GM18867 (cell line): ENCODE results near the gene NOL12.
A peak's percentile ranks its signal among the peaks of the same experiment; 100 is the strongest.
"Not testable (repeated sequence)": the region's sequence is repeated elsewhere in the genome, so short reads cannot be mapped to it uniquely, and the experiment has no call there.

Experiments
- ATAC-seq: cut with Tn5 transposase; IDR thresholded peaks from one replicate; pipeline ENCODE4 v1.9.1; 2021; ENCODE audit warnings: mild to moderate bottlenecking, moderate library complexity; ENCODE audit not compliant: unreplicated experiment

NOL12 gene, protein sequence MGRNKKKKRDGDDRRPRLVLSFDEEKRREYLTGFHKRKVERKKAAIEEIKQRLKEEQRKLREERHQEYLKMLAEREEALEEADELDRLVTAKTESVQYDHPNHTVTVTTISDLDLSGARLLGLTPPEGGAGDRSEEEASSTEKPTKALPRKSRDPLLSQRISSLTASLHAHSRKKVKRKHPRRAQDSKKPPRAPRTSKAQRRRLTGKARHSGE

DNA sequence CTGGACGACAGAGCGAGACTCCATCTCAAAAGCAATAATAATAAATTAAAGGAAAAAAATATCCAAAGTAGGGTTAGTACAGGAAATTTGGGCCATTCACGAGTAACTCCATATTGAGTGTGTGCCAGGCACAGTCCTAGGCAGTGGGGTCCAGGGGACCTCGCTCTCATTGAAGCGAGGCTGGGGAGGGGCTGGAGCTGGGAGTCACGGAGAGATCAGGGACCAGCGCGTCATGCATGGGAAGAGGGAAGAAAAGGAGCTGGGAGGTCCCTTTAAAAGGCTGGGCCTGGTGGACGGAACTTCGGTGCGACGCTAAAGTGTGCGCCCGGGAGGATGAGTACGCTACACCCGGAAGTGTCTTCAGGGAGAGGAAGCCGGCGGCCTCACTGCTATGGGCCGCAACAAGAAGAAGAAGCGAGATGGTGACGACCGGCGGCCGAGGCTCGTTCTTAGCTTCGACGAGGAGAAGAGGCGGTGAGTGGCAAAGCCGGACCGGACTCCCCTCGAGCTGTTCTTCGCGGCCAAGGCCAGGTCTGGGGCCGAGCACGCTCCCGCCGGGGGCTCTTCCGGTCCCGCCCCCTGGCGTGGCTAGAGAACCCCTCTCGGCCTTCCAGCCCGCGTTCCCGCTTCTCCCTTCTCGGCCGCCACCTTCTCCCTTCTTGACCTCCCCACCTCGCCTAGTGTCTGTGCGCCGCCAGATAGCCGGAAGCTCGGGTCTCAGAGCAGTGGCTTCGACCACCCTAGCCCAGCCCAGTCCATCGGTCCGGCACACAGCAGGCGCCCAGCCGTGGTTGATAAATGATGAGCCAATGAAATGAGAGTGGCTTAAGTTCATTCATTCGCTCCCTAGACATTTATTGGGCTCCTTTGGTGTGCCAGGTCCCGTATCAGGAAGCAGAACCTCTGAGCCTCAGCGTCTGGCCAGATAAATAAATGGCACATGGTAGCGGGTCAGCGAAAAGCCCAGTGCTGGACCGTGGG lies at the start of gene NOL12:
NOL12 (plus strand) TSS at position 342 of the 981 bp plus-strand sequence; CDS start at position 392, 50 bp downstream.
- ATAC-seq: peak; percentile 71

DNA sequence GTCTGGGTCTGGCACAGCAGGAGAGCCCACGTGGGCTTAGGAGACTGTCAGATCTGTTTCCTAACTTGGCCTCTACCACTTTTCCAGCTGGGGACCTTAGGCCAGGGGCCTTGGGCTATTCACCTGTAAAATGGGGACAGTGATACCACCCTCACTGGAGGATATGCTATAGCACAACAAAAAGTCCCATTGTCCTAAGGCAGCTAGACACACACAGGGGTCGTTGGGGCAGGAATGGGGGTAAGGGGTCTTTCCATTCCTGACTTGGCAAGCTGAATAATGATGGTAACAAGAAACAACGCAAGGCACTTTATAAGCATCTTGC lies 49.2 kb upstream of the NOL12 start:
- ATAC-seq: no peak

DNA sequence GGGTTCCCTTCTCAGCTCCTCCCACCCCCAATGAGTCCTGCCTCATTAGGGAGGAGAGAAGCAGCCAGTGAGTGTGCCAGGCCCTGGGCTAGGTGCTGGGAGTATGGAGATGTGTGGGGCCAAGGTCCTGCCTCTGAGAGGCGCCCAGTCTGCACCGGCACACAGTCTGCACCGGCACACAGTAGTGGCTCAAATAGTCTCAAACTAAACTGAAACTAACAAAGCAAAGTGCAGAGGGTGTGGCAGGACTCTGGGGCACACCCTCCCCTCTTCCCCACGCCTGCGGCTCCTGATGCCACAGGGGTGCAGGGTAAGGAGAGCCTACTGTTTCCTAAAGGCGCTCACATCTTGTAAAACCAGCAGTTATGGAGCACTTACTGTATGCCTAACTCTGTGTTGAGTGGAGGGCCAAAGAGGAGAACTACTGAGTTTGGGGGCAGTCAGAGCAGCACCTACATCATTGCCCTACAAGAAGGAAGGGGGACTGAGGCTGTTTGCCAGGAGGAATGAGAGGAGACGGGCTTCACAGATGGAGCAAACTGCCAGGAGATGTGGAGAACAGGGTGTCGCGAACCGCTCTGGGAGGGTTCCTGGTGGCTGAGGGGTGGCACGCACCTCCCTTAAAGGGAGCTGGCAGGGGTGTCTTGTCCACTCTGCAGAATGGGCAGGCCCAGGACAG lies 47.6 kb upstream of the NOL12 start:
- ATAC-seq: no peak

DNA sequence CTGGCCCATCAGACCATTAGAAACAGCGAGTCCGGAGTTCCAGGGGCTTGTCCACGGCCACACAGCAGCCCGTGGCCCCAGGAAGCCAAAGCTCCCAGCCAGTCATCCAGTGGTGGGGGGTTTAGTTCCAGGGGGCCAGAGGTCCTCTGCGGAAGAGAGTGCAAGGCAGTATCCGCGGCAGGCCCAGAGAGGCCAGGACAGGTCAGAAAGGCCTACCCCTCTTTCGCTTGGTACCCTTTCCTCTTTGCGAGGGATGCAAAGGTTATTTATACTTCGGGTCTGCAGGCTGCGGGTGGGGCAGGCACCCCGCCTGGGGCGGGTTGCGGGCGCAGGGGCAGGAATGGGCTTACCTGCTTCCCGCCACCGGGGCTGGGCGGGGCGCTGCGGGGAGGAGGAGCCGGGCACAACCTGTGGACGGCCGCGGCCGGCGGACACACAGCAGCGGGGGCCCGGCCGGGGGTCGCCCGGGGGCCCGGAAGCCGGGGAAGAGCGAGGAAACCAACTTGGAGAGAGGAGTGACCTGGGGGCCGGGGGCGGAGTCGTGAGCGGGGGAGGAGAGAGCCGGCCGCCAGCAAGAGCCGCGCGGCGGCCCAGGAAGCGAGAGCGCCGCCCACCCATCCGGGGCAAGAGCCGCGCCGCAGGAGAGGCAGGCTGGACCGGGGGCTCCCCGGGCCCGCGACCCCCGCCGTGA lies 46.9 kb upstream of the NOL12 start, which contains the start of gene SH3BP1:
SH3BP1 (plus strand) TSS at position 600 of the 691 bp plus-strand sequence. CDS start 119 bp downstream, outside the sequence.
- no peak for ATAC-seq

DNA sequence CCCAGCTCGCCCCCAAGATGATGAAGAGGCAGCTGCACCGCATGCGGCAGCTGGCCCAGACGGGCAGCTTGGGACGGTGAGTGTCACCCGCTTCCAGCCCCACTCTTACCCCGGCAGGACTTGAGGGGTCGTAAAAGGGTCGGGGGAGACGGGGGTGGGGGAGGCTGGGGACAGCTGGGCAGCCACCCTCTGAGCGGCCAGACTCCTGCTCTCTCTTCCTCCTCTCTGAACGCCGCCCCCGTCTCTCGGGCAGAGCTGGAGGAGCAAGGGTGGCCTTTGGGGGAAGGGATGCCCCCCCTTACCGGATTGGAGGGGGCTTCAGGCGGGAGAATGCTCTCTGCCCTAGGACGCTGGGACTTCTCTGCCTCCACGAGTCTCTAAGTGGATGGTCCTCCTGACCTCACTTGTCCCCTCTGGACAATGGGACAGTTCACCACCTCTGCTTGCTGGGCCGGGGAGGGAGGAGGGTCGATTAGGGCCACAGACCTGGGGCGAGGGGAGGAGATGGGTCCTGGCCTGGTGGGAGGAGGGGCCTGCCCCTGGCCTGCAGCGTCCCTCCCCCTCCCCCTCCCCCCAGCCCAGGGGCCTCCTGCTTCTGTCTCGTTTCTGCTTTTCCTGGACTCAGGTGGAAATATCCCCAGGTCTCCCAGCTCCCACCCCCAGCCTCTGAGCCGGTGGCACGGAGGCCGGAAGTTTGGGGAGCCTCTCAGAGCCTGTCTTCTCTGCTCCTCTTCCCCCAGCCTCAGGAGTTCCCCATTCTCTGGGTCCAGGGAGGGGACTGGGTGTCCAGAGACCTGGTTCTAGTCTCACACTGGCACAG lies 46.2 kb upstream of the NOL12 start:
- no peak for ATAC-seq

DNA sequence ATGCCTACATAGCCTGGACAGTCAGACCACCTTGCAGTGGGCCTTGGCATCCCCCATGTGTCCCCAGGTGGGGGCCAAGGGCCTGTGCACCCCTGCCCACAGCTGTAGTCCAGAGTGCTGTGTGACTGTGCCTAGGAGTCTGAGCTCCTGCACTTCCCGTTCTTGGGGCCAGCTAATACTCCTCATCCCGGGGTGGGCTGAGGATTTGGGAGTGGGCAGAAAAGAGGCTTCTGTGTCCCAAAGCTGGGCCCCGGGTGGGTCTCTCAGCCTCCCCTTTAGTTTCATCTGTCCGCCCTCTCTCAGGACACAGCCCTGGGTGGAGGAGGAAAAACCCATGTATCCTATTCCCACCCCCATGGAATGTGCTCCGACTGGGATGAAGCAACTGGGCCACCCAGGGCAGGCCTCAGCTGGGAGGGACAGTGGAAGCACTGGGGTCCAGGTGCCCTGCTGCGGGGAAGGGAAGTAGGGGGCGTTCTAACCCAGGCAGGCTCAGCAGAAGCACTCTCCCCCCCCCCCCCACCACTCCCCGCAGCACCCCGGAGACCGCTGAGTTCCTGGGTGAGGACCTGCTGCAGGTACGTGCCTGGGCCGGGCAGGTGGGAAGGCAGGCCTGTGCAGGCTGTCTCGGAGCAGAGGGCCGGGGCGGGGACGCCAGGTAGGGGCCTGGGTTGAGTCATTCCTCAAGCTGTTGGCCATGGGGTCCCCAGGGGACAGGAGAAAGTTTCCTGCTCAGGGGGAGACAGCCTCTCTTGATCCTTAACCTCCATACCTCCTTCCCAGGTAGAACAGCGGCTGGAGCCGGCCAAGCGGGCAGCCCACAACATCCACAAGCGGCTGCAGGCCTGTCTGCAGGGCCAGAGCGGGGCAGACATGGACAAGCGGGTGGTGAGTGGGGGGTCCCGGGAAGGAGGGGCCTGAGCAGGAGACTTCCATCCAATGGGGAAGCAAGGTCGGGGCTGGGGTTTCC lies 45.3 kb upstream of the NOL12 start:
- ATAC-seq: no peak

DNA sequence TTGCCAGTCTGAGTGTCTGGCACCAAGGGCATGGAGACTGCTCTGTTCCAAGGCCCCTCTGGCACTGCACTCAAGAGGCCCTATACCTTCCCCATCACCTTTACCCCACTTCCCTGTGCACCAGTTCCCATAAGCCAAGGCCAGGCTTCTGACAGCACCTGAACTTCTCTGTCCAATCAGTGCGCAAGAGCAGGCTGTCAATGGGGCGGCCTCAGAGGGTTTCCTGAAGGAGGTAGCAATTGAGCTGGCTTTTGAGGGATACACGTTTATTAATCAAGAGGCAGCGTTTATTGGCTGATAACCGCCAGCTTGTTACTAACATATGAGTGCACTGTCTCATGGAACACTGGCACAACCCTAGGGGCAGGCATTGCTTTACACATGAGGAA lies 44.6 kb upstream of the NOL12 start:
- ATAC-seq: no peak

DNA sequence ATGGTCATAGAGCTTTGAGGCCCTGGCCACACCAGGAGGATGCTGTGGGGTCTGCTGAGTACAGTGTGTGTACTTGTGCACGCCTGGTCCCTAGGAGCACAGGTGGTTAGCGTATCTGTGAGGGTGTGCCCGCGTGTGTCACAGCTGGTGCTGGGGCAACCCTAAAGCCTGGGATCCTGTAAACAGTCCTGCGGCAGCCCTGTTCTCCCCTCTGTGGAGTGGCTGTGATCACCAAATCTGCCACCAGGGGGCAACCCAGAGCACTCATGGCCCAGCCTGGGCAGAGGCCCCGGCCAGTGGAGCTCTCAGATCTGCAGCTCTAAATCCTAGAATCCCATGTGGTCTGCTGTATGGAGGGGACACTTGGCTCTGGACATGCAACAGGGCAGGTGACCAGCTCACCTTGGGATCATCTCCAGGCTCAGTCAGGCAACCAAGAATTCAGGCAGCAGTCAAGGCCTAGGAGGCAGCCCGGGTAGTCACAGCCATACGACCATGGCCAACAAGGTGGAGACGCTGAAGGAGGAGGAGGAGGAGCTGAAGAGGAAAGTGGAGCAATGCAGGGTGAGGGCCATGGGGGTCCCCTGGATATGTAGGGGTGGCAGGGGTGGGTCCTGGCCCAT lies 42.8 kb upstream of the NOL12 start:
- ATAC-seq: no peak

DNA sequence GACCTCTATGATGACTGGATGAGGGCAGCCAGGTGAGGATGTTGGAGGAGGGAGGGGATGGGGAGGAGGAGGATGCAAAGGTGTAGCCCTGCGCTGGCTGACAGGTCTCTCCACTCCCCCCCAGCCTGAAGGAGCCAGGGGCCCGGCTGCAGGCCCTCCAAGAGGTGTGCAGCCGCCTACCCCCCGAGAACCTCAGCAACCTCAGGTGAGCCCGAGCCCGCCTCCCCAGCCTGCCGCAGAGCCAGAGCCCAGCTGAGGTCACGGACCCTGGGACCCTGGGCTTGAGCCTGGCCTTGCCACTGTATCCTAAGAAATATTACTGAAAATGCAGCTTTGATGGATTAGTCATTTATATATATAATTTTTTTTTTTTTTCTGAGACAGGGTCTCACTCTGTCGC lies 38.8 kb upstream of the NOL12 start:
- ATAC-seq: no peak

DNA sequence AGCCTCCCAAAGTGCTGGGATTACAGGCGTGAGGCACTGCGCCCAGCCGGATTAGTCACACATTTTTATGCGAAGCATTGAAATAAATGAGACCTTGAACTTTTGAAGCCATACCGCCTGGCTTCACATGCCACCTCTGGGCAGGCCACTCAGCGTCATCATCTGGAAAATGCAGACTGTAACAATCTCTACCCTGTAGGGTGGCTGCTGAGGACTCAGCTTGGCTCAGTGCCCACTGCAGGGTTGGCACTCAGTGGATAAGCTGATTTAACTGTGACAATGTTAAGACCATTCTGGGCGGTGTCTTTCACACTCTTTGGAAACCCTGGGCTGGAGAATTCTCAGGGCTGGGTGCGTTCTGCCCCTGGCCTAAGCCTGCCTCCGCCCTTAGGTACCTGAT lies 38.2 kb upstream of the NOL12 start:
- no peak for ATAC-seq

DNA sequence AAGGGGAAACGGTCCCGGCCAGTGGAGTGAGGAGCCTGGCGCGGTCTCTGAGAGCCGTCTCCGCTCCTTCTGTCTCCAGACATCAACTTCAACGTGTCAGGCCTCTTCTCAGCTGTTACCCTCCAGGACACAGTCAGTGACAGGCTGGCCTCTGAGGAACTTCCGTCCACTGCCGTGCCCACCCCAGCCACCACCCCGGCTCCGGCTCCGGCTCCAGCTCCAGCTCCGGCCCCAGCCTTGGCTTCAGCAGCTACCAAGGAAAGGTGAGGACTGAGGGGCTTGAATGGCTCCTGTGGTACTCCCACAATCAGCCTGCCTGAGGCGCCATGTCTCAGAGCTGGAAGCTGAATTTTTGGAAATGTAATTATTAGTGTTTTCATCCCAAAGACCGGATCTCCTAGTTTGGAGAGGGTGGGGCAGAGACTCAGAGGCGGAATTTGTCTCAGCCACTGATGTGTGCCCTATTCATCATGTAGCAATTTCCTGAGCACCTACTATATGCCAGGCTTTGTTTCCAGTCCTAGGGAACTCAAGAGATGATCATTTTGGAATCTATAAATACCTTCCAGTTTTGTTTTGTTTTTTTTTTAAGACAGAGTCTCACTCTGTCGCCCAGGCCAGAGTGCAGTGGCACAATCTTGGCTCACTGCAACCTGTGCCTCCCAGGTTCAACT lies 35.5 kb upstream of the NOL12 start:
- ATAC-seq: no peak

DNA sequence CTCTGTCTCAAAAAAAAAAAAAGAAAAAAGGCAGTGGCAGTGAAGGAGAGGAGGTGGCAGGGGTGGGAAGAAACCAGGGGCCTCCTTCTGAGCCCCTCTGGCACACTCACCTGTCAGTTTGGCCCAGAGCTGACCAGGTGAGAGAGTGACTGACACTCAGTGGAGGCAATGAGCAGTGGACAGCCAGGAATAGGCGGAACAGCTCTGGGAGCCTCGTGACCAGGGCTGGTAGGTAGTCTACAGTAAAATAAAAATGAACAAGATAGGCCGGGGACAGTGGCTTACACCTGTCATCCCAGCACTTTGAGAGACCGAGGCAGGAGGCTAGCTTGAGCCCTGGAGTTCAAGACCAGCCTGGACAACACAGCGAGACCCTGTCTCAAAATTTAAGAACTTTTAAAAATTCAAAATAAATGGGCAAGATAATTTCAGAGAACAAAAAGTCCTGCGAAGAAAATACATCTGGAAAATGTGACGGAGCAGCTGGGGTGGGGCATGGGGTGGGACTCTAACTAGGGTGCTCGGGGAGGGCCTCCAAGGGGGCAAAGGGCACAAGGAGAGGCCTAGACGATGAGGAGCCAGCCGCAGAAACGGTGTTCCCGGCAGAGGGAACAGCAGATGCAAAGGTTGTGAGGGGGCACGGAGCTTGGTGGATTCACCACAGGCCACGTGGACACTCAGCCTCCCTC lies 31.4 kb upstream of the NOL12 start:
- ATAC-seq: no peak

DNA sequence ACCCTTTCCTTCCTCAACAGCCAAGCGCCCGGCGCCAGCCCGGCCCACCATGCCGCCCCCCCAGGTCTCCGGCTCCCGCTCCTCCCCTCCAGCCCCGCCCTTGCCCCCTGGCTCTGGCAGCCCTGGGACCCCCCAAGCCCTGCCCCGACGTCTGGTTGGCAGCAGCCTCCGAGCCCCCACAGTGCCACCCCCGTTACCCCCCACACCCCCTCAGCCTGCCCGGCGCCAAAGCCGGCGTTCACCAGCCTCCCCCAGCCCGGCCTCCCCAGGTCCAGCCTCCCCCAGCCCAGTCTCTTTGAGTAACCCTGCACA lies 30.9 kb upstream of the NOL12 start:
- no peak for ATAC-seq

DNA sequence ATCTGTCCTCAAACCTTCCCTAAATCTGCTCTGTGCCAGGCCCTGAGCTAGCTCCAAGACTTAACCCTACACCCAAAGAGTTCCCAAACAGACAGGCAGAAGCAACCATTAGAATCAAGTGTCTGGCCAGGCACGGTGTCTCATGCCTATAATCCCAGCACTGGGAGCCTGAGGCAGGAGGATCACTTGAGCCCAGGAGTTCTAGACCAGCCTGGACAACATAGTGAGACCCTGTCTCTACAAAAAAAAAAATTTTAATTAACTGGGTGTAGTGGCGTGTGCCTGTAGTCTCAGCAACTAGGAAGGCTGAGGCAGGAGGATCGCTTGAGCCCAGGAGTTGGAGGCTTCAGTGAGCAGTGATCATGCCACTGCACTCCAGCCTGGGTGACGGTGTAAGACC lies 29.6 kb upstream of the NOL12 start:
- ATAC-seq: not testable (repeated sequence)

DNA sequence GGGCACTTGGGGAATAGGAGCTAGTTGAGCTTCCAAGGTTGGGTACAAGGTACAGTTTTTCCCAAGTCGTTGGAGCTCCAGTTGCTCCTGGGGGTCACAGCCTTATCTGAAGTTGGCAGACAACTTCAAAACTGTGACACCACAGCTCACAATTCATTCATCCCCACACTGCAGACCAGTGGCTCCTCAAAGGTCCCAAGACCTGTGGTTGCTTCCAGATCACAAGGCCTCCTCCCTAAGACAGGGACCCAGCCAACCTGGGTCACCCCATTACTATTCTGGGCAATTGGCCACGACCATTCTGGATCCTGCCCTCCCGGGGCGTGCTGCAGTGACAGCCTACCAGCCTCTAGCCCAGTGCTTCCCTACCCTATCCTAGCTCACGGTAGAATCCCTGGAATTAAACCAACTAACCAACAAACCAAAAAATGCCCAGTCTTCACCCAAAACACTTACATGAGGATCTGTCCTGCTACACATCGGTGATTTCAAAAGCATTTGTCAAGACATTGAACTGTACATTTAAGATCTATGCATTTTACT lies 28.5 kb upstream of the NOL12 start:
- no peak for ATAC-seq

DNA sequence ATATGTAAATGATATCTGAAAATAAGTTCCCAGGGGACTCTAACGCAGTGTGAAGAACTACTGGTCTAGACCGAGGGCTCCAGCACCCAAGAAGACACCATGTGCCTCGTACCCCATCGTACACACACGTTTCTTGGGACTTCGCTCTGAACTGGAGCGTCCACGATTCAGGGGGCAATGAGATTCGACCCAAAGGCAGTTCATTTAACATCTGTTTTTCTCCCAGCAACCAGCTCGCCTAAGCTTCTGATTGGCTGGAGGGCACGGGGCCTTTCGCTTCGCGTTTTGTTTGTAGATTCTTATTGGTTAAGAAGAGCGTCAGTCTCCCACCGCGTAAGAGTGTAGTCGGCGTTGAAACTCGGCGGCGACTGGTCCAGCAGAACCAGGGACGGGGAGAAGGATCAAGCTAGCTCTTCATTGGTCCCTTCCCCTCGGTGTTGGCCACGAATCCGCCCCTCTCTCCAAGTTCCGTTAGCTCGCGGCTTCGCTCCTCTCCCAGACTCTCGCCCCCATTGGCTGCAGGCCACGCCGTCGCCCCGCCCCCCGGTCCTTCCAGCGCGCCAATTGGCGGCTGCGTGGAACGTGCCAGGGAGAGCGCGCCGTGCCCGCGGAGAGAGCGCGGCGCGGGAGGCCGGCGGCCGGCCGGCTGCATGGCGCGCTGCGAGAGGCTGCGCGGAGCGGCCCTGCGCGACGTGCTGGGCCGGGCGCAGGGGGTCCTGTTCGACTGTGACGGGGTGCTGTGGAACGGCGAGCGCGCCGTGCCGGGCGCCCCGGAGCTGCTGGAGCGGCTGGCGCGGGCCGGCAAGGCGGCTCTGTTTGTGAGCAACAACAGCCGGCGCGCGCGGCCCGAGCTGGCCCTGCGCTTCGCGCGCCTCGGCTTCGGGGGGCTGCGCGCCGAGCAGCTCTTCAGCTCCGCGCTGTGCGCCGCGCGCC lies 27.7 kb upstream of the NOL12 start, which contains the start of gene PDXP:
PDXP (plus strand) TSS at position 591 of the 933 bp plus-strand sequence; CDS start at position 651, 60 bp downstream.
- peak; percentile 75 for ATAC-seq
